Prostate gland (tissue), 2 donors: ENCODE measurements around the gene PTPRA.

Source experiments
- CTCF ChIP-seq, 4 experiments: fragments of 200-600 bp in 2 of 4; fragments of 450-650 bp in 2 of 4; sonication (generic) in 2 of 4; IDR thresholded peaks; 1 replicate in 3 of 4; 2 replicates in 1 of 4; pipeline ENCODE4 v1.5.1; 2016 to 2019; ENCODE audit warnings: antibody characterized with exemption in 4 of 4, mild to moderate bottlenecking in 2 of 4, moderate library complexity in 2 of 4
- POLR2A ChIP-seq: fragments of 450-650 bp; IDR thresholded peaks from one replicate; pipeline ENCODE4 v1.6.1; 2016; ENCODE audit warnings: antibody characterized with exemption, mild to moderate bottlenecking

GRCh38 chr20:2942439-2942838, 69.2 kb downstream of the PTPRA start:
- no peak for TF ChIP-seq POLR2A
- TF ChIP-seq CTCF (IDR thresholded peaks at IDR 0.05): no peak
